ENCODE measurements around the gene AP1M1. TPM values are rescaled to one million over a fixed set of nuclear protein-coding genes. Genes with fewer than 3 reads are reported as not detected.

The AP1M1 gene
- total and polyA plus RNA-seq, 2 experiments from 2014 or later = 56.7 to 93.3 TPM

DNA sequence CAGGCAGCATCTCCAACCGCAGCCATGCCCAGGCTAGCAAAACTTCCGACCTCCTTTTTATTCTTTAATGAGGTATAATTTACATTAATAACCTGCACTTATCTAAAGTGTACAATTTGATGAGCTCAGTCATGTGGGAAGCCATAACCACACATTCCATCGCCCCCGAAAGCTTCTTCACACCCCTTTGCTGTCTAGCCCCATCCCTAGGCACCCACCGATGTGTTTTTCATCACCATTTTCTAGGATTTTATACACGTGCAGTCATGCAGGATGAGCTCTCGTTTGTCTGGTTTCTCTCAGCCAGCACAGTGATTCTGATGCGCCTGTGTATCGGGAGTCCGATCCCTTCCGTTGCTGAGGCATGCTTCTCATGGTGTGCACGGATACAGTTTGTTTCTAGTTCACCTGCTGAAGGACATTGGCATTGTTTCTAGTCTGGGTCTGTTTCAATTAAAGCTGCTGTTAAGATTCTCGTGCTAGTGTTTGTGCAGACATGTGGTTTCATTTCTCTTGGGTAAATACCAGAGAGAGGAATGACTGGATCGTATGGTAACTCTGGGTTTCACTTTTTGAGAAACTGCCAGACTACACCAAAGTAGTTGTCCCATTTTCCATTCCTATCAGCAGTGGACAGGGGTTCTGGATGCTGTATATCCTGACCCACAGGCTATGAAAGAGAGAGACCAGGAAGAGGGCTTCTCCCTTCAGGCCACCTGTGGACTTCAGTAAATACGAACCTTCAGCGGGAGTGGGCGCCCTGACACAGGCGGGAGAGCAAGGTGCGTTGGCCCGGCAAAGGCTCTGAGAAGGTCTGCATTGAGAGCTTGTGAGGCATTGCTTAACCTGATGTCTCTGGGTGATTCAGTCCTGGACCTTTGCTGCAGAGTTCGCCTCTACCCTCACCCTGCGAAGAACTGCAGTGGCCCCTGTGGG is 4.9 kb downstream of the AP1M1 start:
- no peaks in the 10 kb centered on the region for H3K9me2 ChIP-seq (replicated peaks; ENCODE audit: insufficient read depth)
- no peaks in the 10 kb centered on the region for H3K9me3 ChIP-seq (ENCODE audit: low read depth)
- H3K36me3 ChIP-seq (replicated peaks; ENCODE audit: insufficient read depth, low read depth) = no peaks in the 10 kb centered on the region
- no peak overlapping the region for H3K4me3 ChIP-seq
- H2AFZ ChIP-seq = no peak overlapping the region
- H3K79me2 ChIP-seq = peaks cover 49% of the 10 kb centered on the region
- no peaks in the 10 kb centered on the region for H4K20me1 ChIP-seq (ENCODE audit: insufficient read depth, poor library complexity, severe bottlenecking)
- TF ChIP-seq CTCF (IDR thresholded peaks at IDR 0.05; ENCODE audit: poor library complexity) = no peak
- no peak for TF ChIP-seq EZH2phosphoT487 (IDR thresholded peaks at IDR 0.05; ENCODE audit: low read depth, severe bottlenecking, unreplicated experiment)
- no peak for TF ChIP-seq EZH2 (IDR thresholded peaks at IDR 0.05; ENCODE audit: borderline replicate concordance)
- no peaks in the 10 kb centered on the region for H3K27me3 ChIP-seq
- no peak overlapping the region for H3K4me2 ChIP-seq
- no peak overlapping the region for H3K27ac ChIP-seq
- DNase-seq (ENCODE audit: low spot score) = no peak
- 92% methylated on average over 22 of the region's 22 CpGs for WGBS (ENCODE audit: low lambda C conversion rate, missing lambda C conversion rate)
- H3K4me1 ChIP-seq (ENCODE audit: insufficient read depth) = peaks cover 3% of the 10 kb centered on the region

- Histone ChIP-seq H3K36me3 (replicated peaks; ENCODE audit: insufficient read depth, low read depth) (no peaks in the 10 kb centered on the region), H3K4me2 (no peak overlapping the region), H3K79me2 (peaks cover 44% of the 10 kb centered on the region), H3K9me2 (replicated peaks; ENCODE audit: insufficient read depth) (no peaks in the 10 kb centered on the region), H3K27me3 (no peaks in the 10 kb centered on the region), H4K20me1 (ENCODE audit: insufficient read depth, poor library complexity, severe bottlenecking) (no peaks in the 10 kb centered on the region), H2AFZ (no peak overlapping the region), H3K4me1 (ENCODE audit: insufficient read depth) (peaks cover 3% of the 10 kb centered on the region), H3K9me3 (ENCODE audit: low read depth) (no peaks in the 10 kb centered on the region), H3K4me3 (no peak overlapping the region), H3K27ac (no peak overlapping the region)
- DNase-seq (ENCODE audit: low spot score) = no peak
- TF ChIP-seq EZH2phosphoT487 (IDR thresholded peaks at IDR 0.05; ENCODE audit: low read depth, severe bottlenecking, unreplicated experiment) (no peak), CTCF (IDR thresholded peaks at IDR 0.05; ENCODE audit: poor library complexity) (no peak), EZH2 (IDR thresholded peaks at IDR 0.05; ENCODE audit: borderline replicate concordance) (no peak)
- WGBS (ENCODE audit: low lambda C conversion rate, missing lambda C conversion rate) = 97% methylated on average over 19 of the region's 19 CpGs
Measured at GRCh38 chr19:16203256-16204004, 5.7 kb downstream of the AP1M1 start.

DNA sequence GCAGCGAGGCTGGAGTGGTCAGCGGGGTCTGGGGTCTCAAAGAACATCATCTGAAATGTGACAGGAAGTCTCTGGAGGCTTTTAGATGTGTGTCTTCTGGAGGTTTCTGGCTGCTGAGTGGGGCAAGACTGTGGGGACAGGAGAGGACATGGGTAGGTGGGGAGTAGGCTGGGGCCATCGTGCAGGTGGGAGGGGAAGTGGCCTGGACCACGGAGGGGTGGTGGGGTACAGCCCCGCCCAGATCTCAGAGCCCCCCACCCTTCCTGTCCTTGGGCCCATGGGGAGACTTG is 6.2 kb downstream of the AP1M1 start:
- H3K4me2 ChIP-seq = no peak overlapping the region
- no peak for TF ChIP-seq CTCF (IDR thresholded peaks at IDR 0.05; ENCODE audit: poor library complexity)
- no peak for TF ChIP-seq EZH2 (IDR thresholded peaks at IDR 0.05; ENCODE audit: borderline replicate concordance)
- TF ChIP-seq EZH2phosphoT487 (IDR thresholded peaks at IDR 0.05; ENCODE audit: low read depth, severe bottlenecking, unreplicated experiment) = no peak
- WGBS (ENCODE audit: low lambda C conversion rate, missing lambda C conversion rate) = 100% methylated on average over 3 of the region's 5 CpGs

More for the DNA sequence above, 6.2 kb downstream of the AP1M1 start:
- no peaks in the 10 kb centered on the region for H4K20me1 ChIP-seq (ENCODE audit: insufficient read depth, poor library complexity, severe bottlenecking)
- H3K79me2 ChIP-seq = peaks cover 39% of the 10 kb centered on the region
- H3K9me3 ChIP-seq (ENCODE audit: low read depth) = no peaks in the 10 kb centered on the region
- H2AFZ ChIP-seq = no peak overlapping the region
- H3K4me1 ChIP-seq (ENCODE audit: insufficient read depth) = peaks cover 3% of the 10 kb centered on the region
- H3K36me3 ChIP-seq (replicated peaks; ENCODE audit: insufficient read depth, low read depth) = no peaks in the 10 kb centered on the region
- no peaks in the 10 kb centered on the region for H3K9me2 ChIP-seq (replicated peaks; ENCODE audit: insufficient read depth)
- H3K27me3 ChIP-seq = no peaks in the 10 kb centered on the region
- H3K27ac ChIP-seq = no peak overlapping the region
- DNase-seq (ENCODE audit: low spot score) = no peak
- no peak overlapping the region for H3K4me3 ChIP-seq

All from hepatocyte (in vitro differentiated cells).